A549 (cell line): ENCODE data around the gene GPR183.

Experiments
- CHD2 ChIP-seq: fragments of 150-350 bp; IDR thresholded peaks from 2 replicates; pipeline ENCODE4 v1.6.1; 2014; ENCODE audit warnings: low read length; ENCODE audit not compliant: partially characterized antibody
- CTCF ChIP-seq: fragments of >200 bp; sonication (Bioruptor Twin); formaldehyde crosslinking; IDR thresholded peaks from 3 replicates; pipeline ENCODE4 v1.5.1; 2016
- EHMT2 ChIP-seq: fragments of 200-600 bp; sonication (generic); IDR thresholded peaks from 2 replicates; pipeline ENCODE4 v1.6.1; 2016; ENCODE audit warnings: antibody characterized with exemption, low read depth, mild to moderate bottlenecking, moderate library complexity
- ELK1 ChIP-seq: fragments of 150-350 bp; IDR thresholded peaks from 2 replicates; pipeline ENCODE4 v1.6.1; 2014; ENCODE audit warnings: low read depth, mild to moderate bottlenecking, low read length
- EP300 ChIP-seq, 2 experiments: fragments of >200 bp; sonication (Bioruptor Twin); formaldehyde crosslinking; IDR thresholded peaks; 2 replicates in 1 of 2; 3 replicates in 1 of 2; pipeline ENCODE4 v1.6.1; 2016 to 2017
- HOXA7 ChIP-seq: fragments of 250-450 bp; sonication (Bioruptor Pico); IDR thresholded peaks from 2 replicates; pipeline ENCODE4 v1.5.0; 2020; ENCODE audit warnings: mild to moderate bottlenecking, moderate library complexity
- KDM1A ChIP-seq: fragments of 200-600 bp; sonication (generic); IDR thresholded peaks from 2 replicates; pipeline ENCODE4 v1.6.1; 2016; ENCODE audit warnings: low read depth, mild to moderate bottlenecking
- MYC ChIP-seq: IDR thresholded peaks from 2 replicates; pipeline ENCODE4 v1.6.1; 2012; ENCODE audit warnings: mild to moderate bottlenecking, inconsistent platforms, low read length, improper control_type of control experiment, borderline replicate concordance
- REST ChIP-seq: fragments of 200-600 bp; sonication (generic); IDR thresholded peaks from 2 replicates; pipeline ENCODE4 v1.6.1; 2016; ENCODE audit warnings: antibody characterized with exemption, mild to moderate bottlenecking, moderate library complexity
- TFCP2L1 ChIP-seq: fragments of 250-450 bp; sonication (Bioruptor Pico); IDR thresholded peaks from 2 replicates; pipeline ENCODE4 v1.5.0; 2021; ENCODE audit warnings: mild to moderate bottlenecking

GRCh38 chr13:99315186-99315585 is 8.0 kb upstream of the GPR183 start:
- no peak for TF ChIP-seq CTCF
- TF ChIP-seq HOXA7 (CRISPR knock-in tag), result no peak
- TF ChIP-seq EP300 (IDR thresholded peaks at IDR 0.05), result no peak
- no peak for TF ChIP-seq ELK1
- TF ChIP-seq KDM1A, result no peak
- no peak for TF ChIP-seq MYC
- TF ChIP-seq EHMT2, result no peak
- TF ChIP-seq REST, result no peak
- no peak for TF ChIP-seq TFCP2L1 (CRISPR knock-in tag)
- TF ChIP-seq CHD2, result no peak
